Esophagus squamous epithelium (tissue), 5 donors: Measurements from ENCODE around the gene MRPL40. TPM values are rescaled to one million over a fixed set of nuclear protein-coding genes. Genes with fewer than 3 reads are reported as not detected.

Experiments
- DNase-seq: peaks from one replicate; lab custom pipeline; 2025; lab: John Stamatoyannopoulos, UW
- H3K27ac ChIP-seq, 4 donors: fragments of 200-600 bp; sonication (generic); one replicate each; pipeline ENCODE4 v1.5.1; 2016 to 2019; ENCODE audit warnings: mild to moderate bottlenecking in 1 of 4
- H3K27me3 ChIP-seq, 4 donors: fragments of 200-600 bp; sonication (generic); 1 replicate in 3 of 4; 2 replicates in 1 of 4; pipeline versions ENCODE4 v1.5.1 to v1.6.0; 2017 to 2021; ENCODE audit warnings: antibody characterized with exemption in 1 of 4
- H3K36me3 ChIP-seq, 3 donors: fragments of 200-600 bp; sonication (generic); one replicate each; pipeline ENCODE4 v1.5.1; 2016 to 2019
- H3K4me1 ChIP-seq, 3 donors: fragments of 200-600 bp; sonication (generic); one replicate each; pipeline ENCODE4 v1.5.1; 2017 to 2019
- H3K4me3 ChIP-seq, 4 donors: fragments of 200-600 bp; sonication (generic); 1 replicate in 3 of 4; 2 replicates in 1 of 4; pipeline ENCODE4 v1.5.1; 2016 to 2019; ENCODE audit warnings: mild to moderate bottlenecking in 2 of 4, moderate library complexity in 1 of 4
- H3K9me3 ChIP-seq, 3 donors: fragments of 200-600 bp; sonication (generic); one replicate each; pipeline ENCODE4 v1.5.1; 2016 to 2019
- CTCF ChIP-seq, 6 experiments: fragments of 450-650 bp in 4 of 6; fragments of 200-600 bp in 2 of 6; sonication (generic) in 2 of 6; IDR thresholded peaks; one replicate each; pipeline ENCODE4 v1.5.1; 2016 to 2019; ENCODE audit warnings: antibody characterized with exemption in 6 of 6, mild to moderate bottlenecking in 4 of 6, moderate library complexity in 4 of 6
- POLR2A ChIP-seq, 4 donors: fragments of 450-650 bp; IDR thresholded peaks; one replicate each; pipeline ENCODE4 v1.6.1; 2017; ENCODE audit warnings: antibody characterized with exemption in 4 of 4, mild to moderate bottlenecking in 4 of 4, moderate library complexity in 3 of 4
- WGBS, 2 donors: methylation state at CpG; one replicate each; pipeline ENCODE4 v1.1.5; 2018; 5-methylcytosine and 5-hydroxymethylcytosine counted together
- intact Hi-C: fragments of 100-400 bp; cut with DNase I; formaldehyde crosslinking; loops from one replicate; pipeline ENCODE4 v1.15.0; 2022
- total RNA-seq, 4 donors: library from RNA; depleted of rRNA; stranded (reverse); fragments of >200 nt; gene quantifications; one replicate each; pipeline ENCODE4 v1.1.0, GENCODE V29; 2016
- donor health status: DM: yes; HTN: yes; CAD: no.

The MRPL40 gene
- total RNA-seq, 4 donors from 2014 or later = 14.6 to 25.7 (median 17.5) TPM

GRCh38 chr22:19396934-19397733, 35.2 kb upstream of the MRPL40 start:
- Histone ChIP-seq H3K4me1 (no peaks in the 10 kb centered on the region), H3K27me3 (no peaks in the 10 kb centered on the region), H3K4me3 (no peak overlapping the region), H3K9me3 (no peaks in the 10 kb centered on the region), H3K27ac (no peak overlapping the region), H3K36me3 (peaks cover 18 to 99% (median 24%) of the 10 kb centered on the region in 3 donors)
- WGBS, 2 donors = 89 to 100% methylated on average over 1 to 3 of the region's 6 CpGs
- intact Hi-C loops = no loop called here
- TF ChIP-seq POLR2A (IDR thresholded peaks at IDR 0.05) (no peak), CTCF (IDR thresholded peaks at IDR 0.05) (no peak)
- no peak for DNase-seq

- Histone ChIP-seq H3K27me3 (no peaks in the 10 kb centered on the region), H3K4me3 (no peak overlapping the region), H3K9me3 (no peaks in the 10 kb centered on the region), H3K36me3 (peaks cover 13 to 93% (median 24%) of the 10 kb centered on the region in 3 donors), H3K27ac (no peak overlapping the region), H3K4me1 (no peaks in the 10 kb centered on the region)
- intact Hi-C loops = no loop called here
- 82% methylated on average over 3 of the region's 3 CpGs; no CpG with 5 or more reads in 1 of the 2 donors for WGBS, 2 donors
- DNase-seq = no peak
- TF ChIP-seq CTCF (IDR thresholded peaks at IDR 0.05) = no peak
- no peak for TF ChIP-seq POLR2A (IDR thresholded peaks at IDR 0.05)
Observed at GRCh38 chr22:19397734-19398104, 34.6 kb upstream of the MRPL40 start.

- H3K36me3 ChIP-seq = peaks cover 13 to 88% (median 24%) of the 10 kb centered on the region in 3 donors
- H3K27ac ChIP-seq = no peak overlapping the region
- no peaks in the 10 kb centered on the region for H3K4me1 ChIP-seq
- TF ChIP-seq CTCF (IDR thresholded peaks at IDR 0.05) (no peak), POLR2A (IDR thresholded peaks at IDR 0.05) (no peak)
- no peaks in the 10 kb centered on the region for H3K27me3 ChIP-seq
- H3K4me3 ChIP-seq = no peak overlapping the region
- H3K9me3 ChIP-seq = no peaks in the 10 kb centered on the region
- WGBS, 2 donors = 73 to 82% methylated on average over 4 to 6 of the region's 6 CpGs
- intact Hi-C loops = no loop called here
- DNase-seq = no peak
Observed at GRCh38 chr22:19398206-19398605, 34.1 kb upstream of the MRPL40 start.

GRCh38 chr22:19398652-19399051, 33.7 kb upstream of the MRPL40 start:
- H3K27me3 ChIP-seq = no peaks in the 10 kb centered on the region
- H3K9me3 ChIP-seq = no peaks in the 10 kb centered on the region
- intact Hi-C loops = no loop called here
- no peaks in the 10 kb centered on the region for H3K4me1 ChIP-seq
- H3K27ac ChIP-seq = no peak overlapping the region
- no peak overlapping the region for H3K4me3 ChIP-seq
- TF ChIP-seq POLR2A (IDR thresholded peaks at IDR 0.05) (no peak), CTCF (IDR thresholded peaks at IDR 0.05) (no peak)
- 60 to 93% methylated on average over 1 to 2 of the region's 2 CpGs for WGBS, 2 donors
- peaks cover 13 to 85% (median 24%) of the 10 kb centered on the region in 3 donors for H3K36me3 ChIP-seq
- no peak for DNase-seq

- TF ChIP-seq POLR2A (IDR thresholded peaks at IDR 0.05) = no peak
- TF ChIP-seq CTCF (IDR thresholded peaks at IDR 0.05) = no peak
- H3K36me3 ChIP-seq = peaks cover 8 to 85% (median 14%) of the 10 kb centered on the region in 3 donors
- H3K4me3 ChIP-seq = no peak overlapping the region
- no peak overlapping the region for H3K27ac ChIP-seq
- H3K9me3 ChIP-seq = no peaks in the 10 kb centered on the region
- H3K27me3 ChIP-seq = no peaks in the 10 kb centered on the region
- no peak for DNase-seq
- intact Hi-C loops = no loop called here
- H3K4me1 ChIP-seq = no peaks in the 10 kb centered on the region
- WGBS, 2 donors = 94 to 97% methylated on average over 6 of the region's 6 CpGs
Observed at GRCh38 chr22:19400881-19401280, 31.5 kb upstream of the MRPL40 start.
